ENCODE measurements around the gene SAA1.
"Not testable (repeated sequence)": the region's sequence is repeated elsewhere in the genome, so short reads cannot be mapped to it uniquely, and the experiment has no call there.

GRCh38 chr11:18269252-18269651 lies 3.2 kb downstream of the SAA1 start:
- not testable (repeated sequence) for TF ChIP-seq CTCF (conservative IDR thresholded peaks at IDR 0.05; ENCODE audit: low read length); EZH2phosphoT487 (IDR thresholded peaks at IDR 0.05; ENCODE audit: borderline replicate concordance, low read depth, low read length)
